A549 (cell line): ENCODE measurements around the gene LIMS4.
"Not testable (repeated sequence)": the region's sequence is repeated elsewhere in the genome, so short reads cannot be mapped to it uniquely, and the experiment has no call there.

Source experiments
- BCL3 ChIP-seq: fragments of >200 bp; sonication (Bioruptor Twin); formaldehyde crosslinking; IDR thresholded peaks from 3 replicates; pipeline ENCODE4 v1.6.1; 2016
- CTCF ChIP-seq: fragments of >200 bp; sonication (Bioruptor Twin); formaldehyde crosslinking; IDR thresholded peaks from 3 replicates; pipeline ENCODE4 v1.5.1; 2016
- MAX ChIP-seq: IDR thresholded peaks from 2 replicates; pipeline ENCODE4 v1.6.1; 2012
- PHF8 ChIP-seq: fragments of 200-600 bp; sonication (generic); IDR thresholded peaks from 2 replicates; pipeline ENCODE4 v1.6.1; 2016; ENCODE audit warnings: low read depth, mild to moderate bottlenecking, antibody characterized with exemption, moderate library complexity, borderline replicate concordance
- POLR2AphosphoS2 ChIP-seq: conservative IDR thresholded peaks from 2 replicates; pipeline ENCODE4 v1.6.1; 2012; ENCODE audit warnings: low read length, improper control_type of control experiment, inconsistent platforms
- REST ChIP-seq: fragments of 200-600 bp; sonication (generic); IDR thresholded peaks from 2 replicates; pipeline ENCODE4 v1.6.1; 2016; ENCODE audit warnings: antibody characterized with exemption, mild to moderate bottlenecking, moderate library complexity
- RFX5 ChIP-seq: fragments of 450-650 bp; IDR thresholded peaks from 2 replicates; pipeline ENCODE4 v1.7.1; 2014; ENCODE audit warnings: antibody characterized with exemption, mild to moderate bottlenecking, moderate library complexity
- RNF2 ChIP-seq: fragments of 200-600 bp; sonication (generic); IDR thresholded peaks from 2 replicates; pipeline ENCODE4 v1.6.1; 2016; ENCODE audit warnings: low read depth, mild to moderate bottlenecking, antibody characterized with exemption, moderate library complexity, borderline replicate concordance
- SMC3 ChIP-seq: fragments of >200 bp; sonication (Bioruptor Twin); formaldehyde crosslinking; IDR thresholded peaks from 3 replicates; pipeline ENCODE4 v1.6.1; 2018; ENCODE audit warnings: inconsistent platforms

GRCh38 chr2:110434565-110434964 lies 38.1 kb downstream of the LIMS4 start:
- not testable (repeated sequence) for TF ChIP-seq PHF8, POLR2AphosphoS2, CTCF, BCL3, SMC3, RFX5, MAX, REST, RNF2
